Measurements from ENCODE around the gene FIGLA. TPM values are rescaled to one million over a fixed set of nuclear protein-coding genes. Genes with fewer than 3 reads are reported as not detected.

Gene FIGLA
- total RNA-seq, 1 donor from 2014 or later: not detected

DNA sequence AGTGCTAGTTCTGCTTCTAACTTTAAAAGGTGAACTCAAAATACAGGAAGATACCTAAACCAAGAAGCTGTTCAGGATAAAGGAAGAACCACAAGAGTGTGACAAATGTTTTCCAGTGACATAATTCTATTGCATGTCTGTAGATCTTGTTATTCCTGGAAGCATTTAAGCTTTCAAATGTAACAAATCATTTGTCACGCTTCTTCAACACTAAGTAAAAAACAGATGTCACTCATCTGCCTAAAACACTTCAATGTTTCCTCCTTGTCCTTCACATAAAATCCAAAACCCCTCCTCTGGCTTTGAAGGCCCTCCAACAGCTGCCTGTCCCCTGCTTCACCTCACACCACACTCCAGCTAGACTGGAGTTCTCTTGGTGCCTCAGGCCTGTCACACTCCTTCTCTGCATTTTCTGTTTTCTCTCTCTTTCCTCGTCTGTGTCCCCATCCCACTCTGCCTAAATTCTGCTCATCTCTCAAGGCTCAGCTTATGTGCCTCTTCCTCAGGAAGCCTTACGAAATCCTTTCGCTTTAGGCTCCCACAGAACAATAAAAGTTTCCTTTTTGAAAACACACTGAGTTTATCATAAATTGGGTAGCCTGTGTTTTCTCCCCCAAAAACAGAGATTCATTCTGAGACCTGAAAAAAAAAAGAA, 36.4 kb upstream of the FIGLA start:
- Mint-ChIP-seq H3K4me1 (peaks cover 23% of the 10 kb centered on the region), H3K27me3 (no peaks in the 10 kb centered on the region), H3K9me3 (no peaks in the 10 kb centered on the region), H3K27ac (peak overlapping the region; percentile 89), H3K4me3 (peak overlapping the region; percentile 43), H3K36me3 (ENCODE audit: low read depth) (no peaks in the 10 kb centered on the region)
- DNase-seq: no peak
- intact Hi-C loops (cut with micrococcal nuclease): loop anchor here (1.0 kb wide), 1 partner anchor 24 kb away; no protein-coding TSS in a partner anchor

DNA sequence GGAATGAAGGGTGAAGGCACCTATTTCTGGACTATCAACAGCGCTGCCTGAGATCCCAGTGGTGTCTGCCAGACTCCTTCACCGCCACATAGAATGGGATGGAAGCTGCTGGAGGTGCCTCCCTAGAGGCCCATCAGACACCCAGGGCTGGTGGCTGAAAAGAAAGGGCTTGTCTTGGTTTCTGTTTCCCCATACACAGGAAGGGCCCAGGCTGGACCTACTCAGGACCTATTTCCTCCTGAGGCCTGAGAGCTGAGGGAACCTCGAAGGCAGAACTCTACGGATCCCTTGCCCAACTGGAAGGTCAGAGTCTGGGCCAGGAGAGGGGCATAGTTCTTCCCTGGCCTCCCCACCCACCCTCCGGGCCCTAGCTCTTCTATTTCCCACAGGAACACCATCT, 32.8 kb upstream of the FIGLA start:
- no peaks in the 10 kb centered on the region for H3K9me3 Mint-ChIP-seq

DNA sequence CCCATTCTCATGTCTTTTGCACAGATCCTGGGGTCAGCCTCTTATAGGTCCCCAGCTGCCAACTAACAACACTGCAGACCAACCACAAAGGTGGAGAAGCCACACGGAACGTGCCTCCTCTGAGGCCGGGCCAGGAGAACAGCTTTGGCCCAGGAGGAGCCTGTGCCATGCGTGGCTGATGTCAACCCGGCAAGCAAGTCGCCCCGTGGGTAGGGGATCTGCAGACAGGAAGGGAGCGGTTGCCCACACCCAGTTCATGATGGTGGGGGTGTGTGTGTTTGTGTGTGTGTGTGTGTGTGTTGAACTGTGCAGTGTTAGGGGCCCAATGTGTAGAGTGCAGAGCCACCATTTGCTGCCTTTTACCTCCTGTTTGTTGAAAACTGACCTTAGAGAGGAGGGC, 32.4 kb upstream of the FIGLA start:
- DNase-seq: no peak
- Mint-ChIP-seq H3K9me3 (no peaks in the 10 kb centered on the region), H3K27ac (no peak overlapping the region), H3K4me1 (peaks cover 21% of the 10 kb centered on the region), H3K36me3 (ENCODE audit: low read depth) (no peaks in the 10 kb centered on the region), H3K27me3 (no peaks in the 10 kb centered on the region), H3K4me3 (no peak overlapping the region)
- intact Hi-C loops (cut with micrococcal nuclease): no loop called here

More for the DNA sequence above, 32.8 kb upstream of the FIGLA start:
- DNase-seq: no peak
- Mint-ChIP-seq H3K4me1 (peaks cover 21% of the 10 kb centered on the region), H3K36me3 (ENCODE audit: low read depth) (no peaks in the 10 kb centered on the region), H3K27ac (no peak overlapping the region), H3K4me3 (no peak overlapping the region), H3K27me3 (no peaks in the 10 kb centered on the region)
- intact Hi-C loops (cut with micrococcal nuclease): no loop called here

DNA sequence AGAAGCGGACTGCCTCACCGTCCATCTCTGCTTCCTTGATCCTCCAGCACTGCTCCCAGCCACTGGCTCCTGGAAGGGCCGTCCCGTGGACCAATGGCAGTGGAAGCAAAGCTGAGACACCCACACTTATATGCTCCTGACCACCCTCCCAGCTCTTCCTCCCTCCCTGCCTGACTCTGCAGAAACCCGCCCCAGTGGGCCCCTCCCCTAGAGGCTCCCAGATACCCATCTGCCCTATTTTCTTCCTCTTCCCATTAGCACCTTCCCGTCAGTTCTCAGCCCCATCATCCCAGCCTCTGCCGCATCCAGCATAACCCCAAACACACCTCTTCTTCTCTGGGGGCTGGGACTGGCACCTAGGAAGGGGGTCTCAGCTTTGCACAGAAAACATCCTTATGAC, 30.1 kb upstream of the FIGLA start, which contains the start of gene CLEC4F:
Gene CLEC4F (minus strand): TSS at position 101 of the 400 bp plus-strand sequence. CDS start 76 bp downstream, at position 25.
- no peaks in the 10 kb centered on the region for H3K36me3 Mint-ChIP-seq (ENCODE audit: low read depth)
- no peaks in the 10 kb centered on the region for H3K9me3 Mint-ChIP-seq
- no peak within 1 kb of the TSS for H3K27ac Mint-ChIP-seq
- H3K27me3 Mint-ChIP-seq: peaks cover 3% of the 10 kb centered on the region
- no peak for DNase-seq
- no peak within 1 kb of the TSS for H3K4me3 Mint-ChIP-seq
- peaks cover 11% of the 10 kb centered on the region for H3K4me1 Mint-ChIP-seq
- intact Hi-C loops (cut with micrococcal nuclease): no loop called here

DNA sequence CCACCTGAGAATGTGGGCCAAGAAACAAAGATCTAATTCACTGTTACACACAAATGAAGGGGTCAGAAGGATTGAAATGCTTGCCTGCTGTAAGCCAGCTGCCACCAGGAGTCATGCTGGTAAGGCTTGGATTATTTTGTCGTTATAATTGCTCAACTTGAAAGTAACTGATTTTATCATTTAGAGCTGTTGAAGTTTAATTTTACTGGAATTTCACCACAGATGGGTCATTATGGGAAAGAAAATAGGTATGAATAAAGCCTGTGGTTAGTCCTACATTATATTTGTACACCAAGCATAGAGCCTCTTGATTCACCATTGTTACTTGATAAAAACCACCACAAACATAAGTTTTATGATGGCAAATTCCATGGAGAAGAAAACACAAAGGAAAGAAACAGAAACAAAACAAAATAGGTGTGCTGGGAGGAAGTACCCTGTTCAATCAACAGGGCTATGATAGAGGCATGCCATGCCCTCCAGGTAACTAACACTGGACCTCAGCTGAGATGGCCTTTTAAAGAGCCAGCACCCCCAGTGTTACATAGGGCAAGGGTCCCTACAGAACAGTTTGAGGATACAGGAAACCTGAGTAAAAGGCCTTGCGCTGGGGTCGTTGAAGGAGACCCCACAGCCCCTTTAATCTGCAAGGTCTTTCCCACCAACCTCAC, 27.0 kb upstream of the FIGLA start:
- no peak for DNase-seq
- Mint-ChIP-seq H3K9me3 (no peaks in the 10 kb centered on the region), H3K27ac (no peak overlapping the region), H3K27me3 (peaks cover 3% of the 10 kb centered on the region), H3K4me3 (no peak overlapping the region), H3K4me1 (peaks cover 4% of the 10 kb centered on the region), H3K36me3 (ENCODE audit: low read depth) (no peaks in the 10 kb centered on the region)
- intact Hi-C loops (cut with micrococcal nuclease): loop anchor here (5.0 kb wide), 1 partner anchor 45 kb away; no protein-coding TSS in a partner anchor

DNA sequence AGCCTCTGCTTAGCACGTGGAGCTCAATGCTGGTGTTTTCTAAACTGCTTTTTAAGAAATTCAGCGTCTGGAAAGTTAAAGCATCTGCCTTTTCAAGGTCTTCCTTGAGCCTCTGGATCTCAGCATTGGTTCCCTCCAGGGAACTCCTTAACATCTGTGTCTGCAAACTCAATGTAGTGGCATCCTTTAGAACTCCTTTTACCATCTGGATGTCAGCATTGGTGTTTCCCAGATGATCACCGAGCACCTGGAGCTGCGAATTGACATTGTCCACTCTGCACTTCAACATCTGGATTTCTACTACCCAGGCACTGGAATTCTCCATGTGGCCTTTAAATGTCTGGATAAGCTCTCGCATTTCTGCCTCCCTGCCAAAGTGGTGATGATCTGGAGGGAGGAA, 26.3 kb upstream of the FIGLA start:
- intact Hi-C loops (cut with micrococcal nuclease): loop anchor here (5.0 kb wide), 1 partner anchor 46 kb away; no protein-coding TSS in a partner anchor
- Mint-ChIP-seq H3K9me3 (no peaks in the 10 kb centered on the region), H3K27me3 (peaks cover 3% of the 10 kb centered on the region), H3K4me3 (no peak overlapping the region), H3K36me3 (ENCODE audit: low read depth) (no peaks in the 10 kb centered on the region), H3K27ac (no peak overlapping the region), H3K4me1 (peaks cover 4% of the 10 kb centered on the region)
- no peak for DNase-seq

DNA sequence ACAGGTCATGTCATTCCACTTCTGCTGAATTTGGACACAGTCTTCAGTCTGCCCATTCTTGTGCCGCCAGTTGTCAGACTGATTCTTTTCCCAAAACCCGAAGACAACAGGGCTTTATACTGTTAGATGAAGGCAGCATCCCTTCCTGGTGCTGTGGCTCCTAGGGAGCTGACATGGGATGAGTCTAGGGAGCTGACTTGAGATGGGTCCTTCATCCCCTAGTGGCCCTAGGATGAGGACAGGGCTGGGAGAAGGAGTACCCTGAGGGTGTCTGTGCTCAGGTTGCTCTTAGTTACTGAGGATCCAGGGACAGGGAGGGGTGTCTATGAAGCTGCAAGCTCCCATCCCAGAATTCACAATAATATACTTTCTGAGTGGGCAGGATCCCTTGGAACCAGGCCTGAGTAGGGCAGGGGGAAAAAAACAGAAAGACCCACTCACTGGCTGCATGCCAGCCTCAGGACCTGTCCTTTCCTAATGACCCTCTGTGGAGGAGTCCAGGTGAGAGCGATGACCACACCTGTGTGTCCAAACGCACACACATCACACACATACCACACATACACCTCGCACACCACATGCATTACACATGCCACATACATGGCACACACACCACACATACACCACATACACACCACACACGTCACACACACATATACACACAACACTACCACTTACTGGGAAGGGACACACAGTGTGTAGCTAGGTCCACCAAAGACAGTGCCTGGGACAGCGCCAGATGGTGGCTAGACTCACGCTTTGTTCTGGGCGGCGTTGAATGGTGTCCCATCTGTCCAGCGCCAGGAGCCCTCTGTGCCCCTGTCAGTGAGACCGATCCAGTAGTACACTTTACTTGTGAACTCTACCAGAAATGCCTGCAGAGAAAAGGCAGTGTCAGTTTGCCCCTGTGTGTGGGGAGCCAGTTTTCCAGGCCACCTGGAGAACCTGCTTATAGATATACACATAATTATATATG, 18.8 kb upstream of the FIGLA start:
- H3K27ac Mint-ChIP-seq: no peak overlapping the region
- H3K36me3 Mint-ChIP-seq (ENCODE audit: low read depth): no peaks in the 10 kb centered on the region
- intact Hi-C loops (cut with micrococcal nuclease): no loop called here
- H3K27me3 Mint-ChIP-seq: no peaks in the 10 kb centered on the region
- DNase-seq: no peak
- H3K9me3 Mint-ChIP-seq: no peaks in the 10 kb centered on the region
- H3K4me1 Mint-ChIP-seq: no peaks in the 10 kb centered on the region
- no peak overlapping the region for H3K4me3 Mint-ChIP-seq

DNA sequence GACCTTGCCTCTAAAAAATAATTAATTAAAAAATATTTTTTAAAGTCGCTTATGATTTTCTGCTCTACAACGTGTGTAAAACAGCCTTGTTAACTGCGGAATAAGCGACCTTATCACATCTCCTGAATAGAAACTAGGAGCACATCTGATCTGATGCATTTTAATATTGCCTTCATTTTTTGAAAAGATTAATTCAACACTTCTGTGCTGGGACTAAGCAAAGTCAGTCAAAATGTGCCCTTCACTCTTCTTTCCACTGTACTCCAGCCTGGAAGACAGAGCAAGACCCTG, 17.3 kb upstream of the FIGLA start:
- Mint-ChIP-seq H3K4me3 (no peak overlapping the region), H3K27me3 (no peaks in the 10 kb centered on the region), H3K9me3 (no peaks in the 10 kb centered on the region), H3K27ac (no peak overlapping the region), H3K36me3 (ENCODE audit: low read depth) (no peaks in the 10 kb centered on the region), H3K4me1 (no peaks in the 10 kb centered on the region)
- intact Hi-C loops (cut with micrococcal nuclease): no loop called here
- no peak for DNase-seq

DNA sequence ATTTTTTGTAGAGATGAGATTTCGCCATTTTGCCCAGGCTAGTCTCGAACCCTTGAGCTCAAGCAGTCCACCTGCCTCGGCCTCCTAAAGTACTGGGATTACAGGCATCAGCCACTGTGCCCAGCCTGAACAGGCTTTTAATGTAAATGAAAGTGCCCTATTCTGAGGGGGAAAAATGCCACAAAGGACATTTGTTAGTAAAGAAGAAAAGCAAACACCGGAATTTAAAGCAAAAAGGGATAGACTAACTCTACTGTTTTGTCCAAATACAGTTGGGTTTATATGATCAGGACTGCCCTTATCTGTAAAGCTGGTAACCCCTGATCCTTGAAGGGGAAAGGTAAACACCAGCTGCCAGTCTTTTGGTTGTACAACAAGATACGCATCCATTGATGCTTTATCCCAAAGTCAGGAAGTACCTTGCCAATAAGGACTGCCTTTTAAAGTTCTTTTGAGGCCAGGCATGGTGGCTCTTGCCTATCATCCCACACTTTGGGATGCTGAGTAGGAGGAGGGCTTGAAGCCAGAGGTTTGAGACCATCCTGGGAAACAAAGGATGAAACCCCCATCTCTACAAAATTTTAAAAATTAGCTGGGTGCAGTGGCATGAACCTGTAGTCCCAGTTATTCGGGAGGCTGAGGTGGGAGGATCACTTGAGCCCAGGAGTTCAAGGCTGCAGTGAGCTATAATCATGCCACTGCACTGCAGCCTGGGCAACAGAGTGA, 16.8 kb upstream of the FIGLA start:
- Mint-ChIP-seq H3K4me3 (no peak overlapping the region), H3K27me3 (no peaks in the 10 kb centered on the region), H3K27ac (no peak overlapping the region), H3K4me1 (no peaks in the 10 kb centered on the region), H3K9me3 (no peaks in the 10 kb centered on the region), H3K36me3 (ENCODE audit: low read depth) (no peaks in the 10 kb centered on the region)
- no peak for DNase-seq
- intact Hi-C loops (cut with micrococcal nuclease): no loop called here

DNA sequence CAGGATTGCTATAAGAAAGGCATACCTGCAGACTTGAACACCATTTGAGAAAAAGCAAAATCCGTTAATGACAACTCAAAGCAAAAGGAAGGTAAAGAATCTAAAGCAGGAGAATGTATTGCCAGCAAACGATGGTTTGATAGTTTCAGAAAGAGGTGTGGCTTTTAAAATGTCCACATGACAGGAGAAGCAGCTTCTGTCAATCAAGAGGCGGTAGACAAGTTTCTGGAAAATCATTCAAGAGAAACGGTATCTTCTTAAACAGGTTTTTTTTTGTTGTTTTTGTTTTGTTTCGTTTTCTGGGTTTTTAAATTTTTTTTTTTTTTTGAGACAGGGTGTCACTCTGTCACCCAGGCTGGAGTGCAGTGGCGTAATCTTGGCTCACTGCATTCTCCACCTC, 16.2 kb upstream of the FIGLA start:
- Mint-ChIP-seq H3K4me3 (no peak overlapping the region), H3K4me1 (no peaks in the 10 kb centered on the region), H3K36me3 (ENCODE audit: low read depth) (no peaks in the 10 kb centered on the region), H3K27ac (no peak overlapping the region), H3K27me3 (no peaks in the 10 kb centered on the region), H3K9me3 (no peaks in the 10 kb centered on the region)
- no peak for DNase-seq
- intact Hi-C loops (cut with micrococcal nuclease): no loop called here

DNA sequence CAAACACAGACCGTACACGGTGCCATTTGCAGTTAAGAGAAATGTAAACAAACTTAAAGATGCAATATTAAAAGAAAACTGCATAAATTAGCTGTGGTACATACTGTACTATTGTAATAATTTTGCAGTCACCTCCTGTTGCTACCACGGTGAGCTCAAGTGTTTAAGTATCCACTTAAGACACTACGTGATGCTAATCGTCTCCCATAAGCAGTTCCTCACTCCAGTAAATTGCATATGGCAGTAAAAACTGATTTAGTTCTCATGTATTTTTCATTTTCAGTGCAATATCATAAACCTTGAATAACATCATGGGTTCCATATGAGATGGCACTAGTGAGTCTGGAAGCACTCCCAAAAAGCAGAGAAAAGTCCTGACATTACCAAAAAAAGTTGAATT, 15.6 kb upstream of the FIGLA start:
- Mint-ChIP-seq H3K4me3 (no peak overlapping the region), H3K9me3 (no peaks in the 10 kb centered on the region), H3K36me3 (ENCODE audit: low read depth) (no peaks in the 10 kb centered on the region), H3K27me3 (no peaks in the 10 kb centered on the region), H3K4me1 (no peaks in the 10 kb centered on the region), H3K27ac (no peak overlapping the region)
- intact Hi-C loops (cut with micrococcal nuclease): no loop called here
- no peak for DNase-seq

DNA sequence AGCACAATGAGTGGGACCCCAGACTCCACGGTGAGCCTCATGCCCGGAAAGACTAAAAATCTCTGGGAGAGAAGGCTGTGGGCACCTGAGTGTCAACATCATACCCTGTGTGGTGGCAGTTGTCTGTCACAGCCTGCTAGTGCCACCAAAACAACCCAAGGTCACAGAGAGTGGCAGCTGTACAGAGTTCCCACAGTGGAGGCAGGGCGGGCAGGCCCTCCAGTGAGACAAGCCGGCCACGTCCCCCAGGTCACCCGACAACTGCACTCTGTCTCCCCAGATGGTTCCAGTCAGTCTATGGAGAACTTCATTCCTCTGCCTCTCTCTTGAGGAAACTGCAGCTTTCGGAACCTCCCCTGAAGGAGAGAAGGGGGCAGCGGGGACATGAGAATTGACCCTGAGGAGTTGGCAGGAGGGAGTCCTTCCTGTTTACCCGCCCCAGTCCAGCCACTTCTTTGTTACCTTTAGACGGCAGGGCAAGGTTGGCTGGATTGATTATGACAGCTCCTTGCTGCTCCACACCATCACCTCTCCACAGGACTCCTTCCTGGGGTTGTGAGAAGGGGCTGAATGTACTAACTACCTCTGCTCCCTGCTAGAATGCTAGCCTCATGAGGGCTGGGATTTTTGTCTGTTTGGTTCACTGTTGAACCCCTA, 11.3 kb upstream of the FIGLA start:
- H3K4me3 Mint-ChIP-seq: no peak overlapping the region

DNA sequence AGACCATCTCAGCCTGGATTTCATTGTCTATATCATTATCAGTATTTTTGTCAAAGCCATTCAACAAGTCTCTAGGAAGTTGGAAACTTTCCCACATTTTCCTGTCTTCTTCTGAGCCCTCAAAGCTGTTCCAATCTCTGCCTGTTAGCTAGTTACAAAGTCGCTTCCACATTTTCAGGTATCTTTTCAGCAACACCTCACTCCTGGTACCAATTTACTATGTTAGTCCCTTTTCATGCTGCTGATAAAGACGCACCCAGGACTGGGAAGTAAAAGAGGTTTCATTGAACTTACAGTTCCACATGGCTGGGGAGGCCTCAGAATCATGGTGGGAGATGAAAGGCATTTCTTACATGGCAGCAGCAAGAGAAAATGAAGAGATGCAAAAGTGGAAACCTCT, 9.3 kb upstream of the FIGLA start:
- H3K36me3 Mint-ChIP-seq (ENCODE audit: low read depth): no peaks in the 10 kb centered on the region
- H3K9me3 Mint-ChIP-seq: no peaks in the 10 kb centered on the region
- no peak for DNase-seq
- no peak overlapping the region for H3K27ac Mint-ChIP-seq
- no peak overlapping the region for H3K4me3 Mint-ChIP-seq
- no peaks in the 10 kb centered on the region for H3K27me3 Mint-ChIP-seq
- H3K4me1 Mint-ChIP-seq: peaks cover 3% of the 10 kb centered on the region
- intact Hi-C loops (cut with micrococcal nuclease): no loop called here

More for the DNA sequence above, 11.3 kb upstream of the FIGLA start:
- peaks cover 3% of the 10 kb centered on the region for H3K4me1 Mint-ChIP-seq
- intact Hi-C loops (cut with micrococcal nuclease): no loop called here
- no peak overlapping the region for H3K27ac Mint-ChIP-seq
- no peaks in the 10 kb centered on the region for H3K27me3 Mint-ChIP-seq
- H3K36me3 Mint-ChIP-seq (ENCODE audit: low read depth): no peaks in the 10 kb centered on the region
- no peaks in the 10 kb centered on the region for H3K9me3 Mint-ChIP-seq
- DNase-seq: no peak
